K562 (cell line): ENCODE results near the gene EPM2A. TPM values are rescaled to one million over a fixed set of nuclear protein-coding genes. Genes with fewer than 3 reads are reported as not detected.

Source experiments
- ATAC-seq: fragments of 200-7000 bp; cut with Tn5 transposase; 3 replicates; pipeline ENCODE4 v1.9.1; 2020; ENCODE audit warnings: moderate library complexity
- BruUV-seq: library from RNA; stranded (reverse); fragments of 400-500 nt; replicated peaks from 2 replicates; lab custom pipeline; 2021; lab: Mats Ljungman, UMichigan
- CTCF ChIA-PET: fragments of 300-600 bp; formaldehyde crosslinking; extraction: SDS; loops from one replicate; lab custom pipeline; 2021; ENCODE audit warnings: low intra/inter-chr PET ratio; lab: Yijun Ruan, JAX
- POLR2A ChIA-PET: fragments of 300-600, 350-650 bp; sonication (Branson Sonifier 250); formaldehyde crosslinking; extraction: SDS; loops from one replicate; lab custom pipeline; 2021; ENCODE audit warnings: antibody characterized with exemption, inconsistent platforms; lab: Yijun Ruan, JAX
- DNase-seq, 4 experiments: peaks; one replicate each; pipeline versions ENCODE4 v3.0.0 to v3.0.0-alpha.2; 2011 to 2018; ENCODE audit warnings: low spot score in 3 of 4, mixed read lengths in 3 of 4; ENCODE audit errors: extremely low read depth in 1 of 4
- FAIRE-seq: peaks from 2 replicates; lab custom pipeline; 2011; peaks lifted over from hg19 to GRCh38; lab: Jason Lieb, UNC
- H2AFZ ChIP-seq: 2 replicates; pipeline ENCODE4 v1.6.0; 2011; ENCODE audit warnings: low read depth, low read length, control low read depth, inconsistent platforms
- H3K27ac ChIP-seq: fragments of 200-600 bp; 3 replicates; pipeline ENCODE4 v1.8.0; 2011; ENCODE audit warnings: low read depth, mild to moderate bottlenecking, control low read depth, inconsistent platforms, low read length, moderate library complexity, mixed read lengths; ENCODE audit errors: extremely low read depth
- H3K27me3 ChIP-seq, 2 experiments: fragments of 300-600 bp in 1 of 2; 2 replicates in 1 of 2; 3 replicates in 1 of 2; pipeline versions ENCODE4 v1.6.0 to v1.8.0; 2011; ENCODE audit warnings: inconsistent platforms in 2 of 2, low read length in 2 of 2, mild to moderate bottlenecking in 1 of 2, mixed read lengths in 1 of 2, moderate library complexity in 1 of 2; ENCODE audit not compliant: control insufficient read depth in 2 of 2, insufficient read depth in 2 of 2
- H3K36me3 ChIP-seq: fragments of 300-600 bp; 3 replicates; pipeline ENCODE4 v1.8.0; 2011; ENCODE audit warnings: mild to moderate bottlenecking, low read length, inconsistent platforms; ENCODE audit not compliant: control insufficient read depth, insufficient read depth
- H3K4me1 ChIP-seq, 2 experiments: fragments of 200-600 bp in 1 of 2; replicated peaks in 1 of 2; 2 replicates in 1 of 2; 3 replicates in 1 of 2; pipeline versions ENCODE4 v1.5.1 to v1.8.0; 2011; ENCODE audit warnings: inconsistent platforms in 2 of 2, low read length in 2 of 2, mild to moderate bottlenecking in 1 of 2, mixed read lengths in 1 of 2, moderate library complexity in 1 of 2; ENCODE audit not compliant: control insufficient read depth in 2 of 2, insufficient read depth in 2 of 2
- H3K4me2 ChIP-seq: 2 replicates; pipeline ENCODE4 v1.6.1; 2011; ENCODE audit warnings: low read length, control low read depth, inconsistent platforms, mixed read lengths; ENCODE audit not compliant: insufficient read depth
- H3K4me3 ChIP-seq: fragments of 200-600 bp; sonication (generic), shearing (Covaris generic); 2 replicates; pipeline ENCODE4 v1.5.1; 2016; ENCODE audit warnings: control low read depth, inconsistent platforms
- H3K79me2 ChIP-seq: fragments of 200-600 bp; 3 replicates; pipeline ENCODE4 v1.8.0; 2011; ENCODE audit warnings: low read length, inconsistent platforms; ENCODE audit not compliant: control insufficient read depth, insufficient read depth
- H3K9ac ChIP-seq, 2 experiments: 2 replicates each; pipeline versions ENCODE4 v1.6.0 to v1.6.1; 2011; ENCODE audit warnings: low read depth in 2 of 2, low read length in 2 of 2, control low read depth in 1 of 2, inconsistent platforms in 1 of 2, mild to moderate bottlenecking in 1 of 2, mixed read lengths in 1 of 2; ENCODE audit not compliant: insufficient read depth in 1 of 2
- H3K9me1 ChIP-seq: one replicate; pipeline ENCODE4 v1.6.0; 2011; ENCODE audit warnings: inconsistent platforms, mild to moderate bottlenecking, low read length, moderate library complexity; ENCODE audit not compliant: control insufficient read depth, insufficient read depth
- H3K9me3 ChIP-seq: replicated peaks from 2 replicates; pipeline ENCODE4 v1.5.1; 2011; ENCODE audit warnings: low read depth, low read length, inconsistent platforms; ENCODE audit not compliant: control insufficient read depth, insufficient read depth
- H4K20me1 ChIP-seq: replicated peaks from 2 replicates; pipeline ENCODE4 v1.6.1; 2011; ENCODE audit warnings: low read length, inconsistent platforms, mixed read lengths; ENCODE audit not compliant: control insufficient read depth, insufficient read depth
- C11orf30 ChIP-seq: fragments of 450-650 bp; IDR thresholded peaks from 2 replicates; pipeline ENCODE4 v1.6.1; 2016; ENCODE audit warnings: low read depth, mild to moderate bottlenecking
- CEBPG ChIP-seq, 3 experiments: fragments of 200-800 bp in 1 of 3; sonication (Bioruptor generic) in 1 of 3; sonication (generic) in 1 of 3; formaldehyde crosslinking in 1 of 3; IDR thresholded peaks in 2 of 3; conservative IDR thresholded peaks in 1 of 3; 2 replicates each; pipeline versions ENCODE4 v1.6.1 to v1.8.0; 2016 to 2022; ENCODE audit warnings: missing compliant biosample characterization in 2 of 3, missing genetic modification characterization in 2 of 3, mild to moderate bottlenecking in 1 of 3, missing genetic modification reagents in 1 of 3
- EP400 ChIP-seq: fragments of 450-650 bp; IDR thresholded peaks from 2 replicates; pipeline ENCODE4 v1.6.1; 2017; ENCODE audit warnings: antibody characterized with exemption, mild to moderate bottlenecking, moderate library complexity
- HNRNPLL ChIP-seq: fragments of 200-400 bp; formaldehyde crosslinking; IDR thresholded peaks from 2 replicates; pipeline ENCODE4 v1.6.1; 2017; ENCODE audit warnings: low read length, low read depth, mild to moderate bottlenecking; ENCODE audit not compliant: poor library complexity, severe bottlenecking
- ZC3H11A ChIP-seq: IDR thresholded peaks from 2 replicates; pipeline ENCODE4 v1.6.1; 2012; ENCODE audit warnings: low read depth, low read length, improper control_type of control experiment
- ZNF316 ChIP-seq: fragments of 450-650 bp; IDR thresholded peaks from 2 replicates; pipeline ENCODE4 v1.6.1; 2016
- ZNF583 ChIP-seq: fragments of 250-450 bp; sonication (Bioruptor Pico); IDR thresholded peaks from 2 replicates; pipeline ENCODE4 v1.4.0; 2020
- WGBS: fragments of 100-300 bp; shearing (Covaris generic); methylation state at CpG from one replicate; pipeline ENCODE4 v1.1.6; 2016; ENCODE audit warnings: low coverage, mixed read lengths; ENCODE audit not compliant: insufficient coverage; ENCODE audit errors: missing lambda C conversion rate; 5-methylcytosine and 5-hydroxymethylcytosine counted together
- in situ Hi-C: fragments of 300-500 bp; cut with MboI; formaldehyde crosslinking; loops from 4 replicates; pipeline ENCODE4 v1.15.0; 2018; ENCODE audit warnings: inconsistent platforms, mixed read lengths
- intact Hi-C: fragments of 100-400 bp; cut with micrococcal nuclease; formaldehyde crosslinking; loops from 2 replicates; pipeline ENCODE4 v1.14.2; 2022
- polyA plus RNA-seq, 8 experiments: library from polyadenylated mRNA; depleted of rRNA in 4 of 8; stranded (reverse) in 5 of 8; unstranded in 3 of 8; fragments of >200 nt; fragmentation: Nextera tagmentation in 2 of 8; fragmentation: Illumina TruSeq in 1 of 8; extraction: Ambion mirVana in 2 of 8; extraction: Trizol in 1 of 8; gene quantifications; 2 replicates each; pipeline versions ENCODE4 v1.2.1 to v1.2.3, GENCODE V29; 2011 to 2014; ENCODE audit warnings: inconsistent platforms in 1 of 8, missing spikeins in 1 of 8
- total RNA-seq, 7 experiments: library from RNA; depleted of rRNA in 6 of 7; stranded (reverse); fragments of >200 nt in 6 of 7; fragmentation: Illumina TruSeq in 2 of 7; extraction: Trizol in 2 of 7; gene quantifications; 2 replicates each; pipeline versions ENCODE4 v1.2.1 to v1.2.3, GENCODE V29; 2011 to 2021; ENCODE audit warnings: low replicate concordance in 1 of 7
- TF ChIP-seq, protein P1 (sequence below): fragments of 250-450 bp; sonication (Bioruptor Pico); IDR thresholded peaks from 2 replicates; pipeline ENCODE4 v1.4.0; 2020; ENCODE audit warnings: mild to moderate bottlenecking, moderate library complexity
- TF ChIP-seq, protein P2 (sequence below), 3 experiments: IDR thresholded peaks in 2 of 3; conservative IDR thresholded peaks in 1 of 3; 2 replicates each; pipeline ENCODE4 v1.5.1; 2011 to 2012; ENCODE audit warnings: low read length in 3 of 3, mild to moderate bottlenecking in 3 of 3, control low read depth in 2 of 3, improper control_type of control experiment in 1 of 3, inconsistent platforms in 1 of 3, low read depth in 1 of 3, mixed read lengths in 1 of 3, moderate library complexity in 1 of 3; ENCODE audit not compliant: insufficient read depth in 2 of 3

EPM2A gene
- total and polyA plus RNA-seq, 9 of the 15 experiments (the other 6 are each of a cell fraction or from before 2014, with no cell fraction given), result 0.35 to 5.3 (median 2.5) TPM

DNA sequence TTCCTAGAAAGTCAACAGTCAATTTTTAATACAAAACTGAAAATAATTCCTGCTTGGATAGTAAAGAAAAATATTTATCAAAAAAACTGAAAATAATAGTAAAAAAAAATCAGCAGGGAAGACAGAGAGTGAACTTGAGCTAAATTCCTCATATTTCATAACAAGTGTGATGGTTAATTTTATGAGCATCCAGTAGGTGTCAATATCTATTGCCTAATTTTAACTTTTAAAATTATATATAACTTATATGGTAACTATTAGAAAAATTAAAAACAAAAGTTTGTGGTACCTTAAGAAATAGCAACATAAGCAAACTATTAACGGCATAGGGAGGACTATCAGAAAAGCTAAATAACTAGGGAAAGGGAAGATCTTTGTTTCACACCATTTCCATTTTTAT lies 2.1 kb downstream of the EPM2A start:
- H4K20me1 ChIP-seq, result no peaks in the 10 kb centered on the region
- DNase-seq, result no peak
- no peak overlapping the region for H3K27ac ChIP-seq
- no peak overlapping the region for H3K4me2 ChIP-seq
- H3K4me3 ChIP-seq, result no peak overlapping the region
- peak overlapping the region; percentile 86 for H2AFZ ChIP-seq
- CTCF ChIA-PET, result interaction anchor here (0.6 to 1.1 kb wide), 2 partner anchors 155 to 200 kb away, joined by 3 to 5 read pairs; no protein-coding TSS in a partner anchor
- FAIRE-seq, result no peak
- H3K79me2 ChIP-seq, result no peaks in the 10 kb centered on the region; the same call in 2 of the 3 replicates
- intact Hi-C loops, result loop anchor here (5.0 to 10.0 kb wide), 4 partner anchors 154 to 1638 kb away; partner anchors contain the start of gene SF3B5
- no peaks in the 10 kb centered on the region for H3K36me3 ChIP-seq
- no peaks in the 10 kb centered on the region for H3K27me3 ChIP-seq
- peaks cover 16 to 21% of the 10 kb centered on the region in 2 experiments; a peak in 3 of 5 replicates for H3K4me1 ChIP-seq
- in situ Hi-C loops, result no loop called here
- TF ChIP-seq EP400 (0 out of 2 replicates have a peak, but pooled peaks have one; percentile 7), ZC3H11A (no peak), C11orf30 (peak; percentile 23; the same call in 1 of the 2 replicates), CEBPG (CRISPR knock-in tag; IDR thresholded peaks at IDR 0.05) (no peak), CEBPG (tag; conservative IDR thresholded peaks at IDR 0.05 in 1 of 2, IDR thresholded peaks at IDR 0.05 in 1 of 2) (peak in 1 of 2 experiments; percentile 21; a peak in 1 of 4 replicates), HNRNPLL (no peak), ZNF316 (peak; percentile 67), ZNF583 (no peak)
- TF ChIP-seq, protein P1, sequence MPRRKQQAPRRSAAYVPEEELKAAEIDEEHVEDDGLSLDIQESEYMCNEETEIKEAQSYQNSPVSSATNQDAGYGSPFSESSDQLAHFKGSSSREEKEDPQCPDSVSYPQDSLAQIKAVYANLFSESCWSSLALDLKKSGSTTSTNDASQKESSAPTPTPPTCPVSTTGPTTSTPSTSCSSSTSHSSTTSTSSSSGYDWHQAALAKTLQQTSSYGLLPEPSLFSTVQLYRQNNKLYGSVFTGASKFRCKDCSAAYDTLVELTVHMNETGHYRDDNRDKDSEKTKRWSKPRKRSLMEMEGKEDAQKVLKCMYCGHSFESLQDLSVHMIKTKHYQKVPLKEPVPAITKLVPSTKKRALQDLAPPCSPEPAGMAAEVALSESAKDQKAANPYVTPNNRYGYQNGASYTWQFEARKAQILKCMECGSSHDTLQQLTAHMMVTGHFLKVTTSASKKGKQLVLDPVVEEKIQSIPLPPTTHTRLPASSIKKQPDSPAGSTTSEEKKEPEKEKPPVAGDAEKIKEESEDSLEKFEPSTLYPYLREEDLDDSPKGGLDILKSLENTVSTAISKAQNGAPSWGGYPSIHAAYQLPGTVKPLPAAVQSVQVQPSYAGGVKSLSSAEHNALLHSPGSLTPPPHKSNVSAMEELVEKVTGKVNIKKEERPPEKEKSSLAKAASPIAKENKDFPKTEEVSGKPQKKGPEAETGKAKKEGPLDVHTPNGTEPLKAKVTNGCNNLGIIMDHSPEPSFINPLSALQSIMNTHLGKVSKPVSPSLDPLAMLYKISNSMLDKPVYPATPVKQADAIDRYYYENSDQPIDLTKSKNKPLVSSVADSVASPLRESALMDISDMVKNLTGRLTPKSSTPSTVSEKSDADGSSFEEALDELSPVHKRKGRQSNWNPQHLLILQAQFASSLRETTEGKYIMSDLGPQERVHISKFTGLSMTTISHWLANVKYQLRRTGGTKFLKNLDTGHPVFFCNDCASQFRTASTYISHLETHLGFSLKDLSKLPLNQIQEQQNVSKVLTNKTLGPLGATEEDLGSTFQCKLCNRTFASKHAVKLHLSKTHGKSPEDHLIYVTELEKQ (CRISPR knock-in tag), result no peak
- TF ChIP-seq, protein P2, sequence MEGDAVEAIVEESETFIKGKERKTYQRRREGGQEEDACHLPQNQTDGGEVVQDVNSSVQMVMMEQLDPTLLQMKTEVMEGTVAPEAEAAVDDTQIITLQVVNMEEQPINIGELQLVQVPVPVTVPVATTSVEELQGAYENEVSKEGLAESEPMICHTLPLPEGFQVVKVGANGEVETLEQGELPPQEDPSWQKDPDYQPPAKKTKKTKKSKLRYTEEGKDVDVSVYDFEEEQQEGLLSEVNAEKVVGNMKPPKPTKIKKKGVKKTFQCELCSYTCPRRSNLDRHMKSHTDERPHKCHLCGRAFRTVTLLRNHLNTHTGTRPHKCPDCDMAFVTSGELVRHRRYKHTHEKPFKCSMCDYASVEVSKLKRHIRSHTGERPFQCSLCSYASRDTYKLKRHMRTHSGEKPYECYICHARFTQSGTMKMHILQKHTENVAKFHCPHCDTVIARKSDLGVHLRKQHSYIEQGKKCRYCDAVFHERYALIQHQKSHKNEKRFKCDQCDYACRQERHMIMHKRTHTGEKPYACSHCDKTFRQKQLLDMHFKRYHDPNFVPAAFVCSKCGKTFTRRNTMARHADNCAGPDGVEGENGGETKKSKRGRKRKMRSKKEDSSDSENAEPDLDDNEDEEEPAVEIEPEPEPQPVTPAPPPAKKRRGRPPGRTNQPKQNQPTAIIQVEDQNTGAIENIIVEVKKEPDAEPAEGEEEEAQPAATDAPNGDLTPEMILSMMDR (IDR thresholded peaks at IDR 0.05 in 2 of 3, conservative IDR thresholded peaks at IDR 0.05 in 1 of 3; ENCODE audit: insufficient read depth in 2 of 3, low read depth in 1 of 3, low read length in 3 of 3), result peak in 1 of 3 experiments; percentile 15; a peak in 2 of 6 replicates
- peaks cover under 1% of the 10 kb centered on the region; the same call in 1 of the 2 replicates for H3K9me3 ChIP-seq
- ATAC-seq, result no peak
- H3K9ac ChIP-seq, result no peak overlapping the region; a peak in 1 of 4 replicates
- WGBS, result 60% methylated on average over 1 of the region's 1 CpG
- BruUV-seq, result no TSS peak
- no peaks in the 10 kb centered on the region for H3K9me1 ChIP-seq
- POLR2A ChIA-PET, result interaction anchor here (0.9 to 1.0 kb wide), 2 partner anchors 11 to 79 kb away, joined by 3 read pairs; no protein-coding TSS in a partner anchor
